CD14-positive monocyte (primary cell): ENCODE results near the gene RAPGEF2. TPM values are rescaled to one million over a fixed set of nuclear protein-coding genes. Genes with fewer than 3 reads are reported as not detected.

ENCODE experiments used
- DNase-seq, 3 donors: peaks; one replicate each; pipeline ENCODE4 v3.0.0-alpha.2; 2011 to 2022
- H2AFZ ChIP-seq: 2 replicates; pipeline ENCODE4 v1.6.0; 2012; ENCODE audit warnings: mild to moderate bottlenecking, low read depth, low read length, inconsistent platforms; ENCODE audit not compliant: insufficient read depth, poor library complexity, severe bottlenecking
- H3K27ac ChIP-seq, 2 donors: 1 replicate in 1 of 2; 2 replicates in 1 of 2; pipeline ENCODE4 v1.5.1; 2012 to 2013; ENCODE audit warnings: low read length in 2 of 2, control low read depth in 1 of 2, inconsistent platforms in 1 of 2, low read depth in 1 of 2, mild to moderate bottlenecking in 1 of 2
- H3K27me3 ChIP-seq, 2 donors: one replicate each; pipeline versions ENCODE4 v1.6.0 to v1.6.1; 2011 to 2013; ENCODE audit warnings: low read length in 2 of 2; ENCODE audit not compliant: control insufficient read depth in 2 of 2, insufficient read depth in 2 of 2
- H3K36me3 ChIP-seq, 2 donors: replicated peaks in 1 of 2; 1 replicate in 1 of 2; 2 replicates in 1 of 2; pipeline versions ENCODE4 v1.5.1 to v1.6.1; 2012 to 2013; ENCODE audit warnings: low read length in 2 of 2, control low read depth in 1 of 2, inconsistent platforms in 1 of 2, mild to moderate bottlenecking in 1 of 2; ENCODE audit not compliant: insufficient read depth in 2 of 2, control insufficient read depth in 1 of 2
- H3K4me1 ChIP-seq, 2 donors: 1 replicate in 1 of 2; 2 replicates in 1 of 2; pipeline versions ENCODE4 v1.5.1 to v1.6.1; 2012 to 2013; ENCODE audit warnings: low read length in 2 of 2, control low read depth in 1 of 2, inconsistent platforms in 1 of 2, mild to moderate bottlenecking in 1 of 2, moderate library complexity in 1 of 2; ENCODE audit not compliant: insufficient read depth in 2 of 2, control insufficient read depth in 1 of 2
- H3K4me2 ChIP-seq: replicated peaks from 2 replicates; pipeline ENCODE3; 2012; ENCODE audit warnings: low read length, moderate library complexity, mild to moderate bottlenecking; ENCODE audit not compliant: poor library complexity, severe bottlenecking; ENCODE audit errors: extremely low read depth
- H3K4me3 ChIP-seq, 3 experiments: fragments of 200-600 bp in 1 of 3; sonication (generic) in 1 of 3; replicated peaks in 1 of 3; 1 replicate in 2 of 3; 2 replicates in 1 of 3; pipeline ENCODE4 v1.5.1; 2011 to 2013; ENCODE audit warnings: low read length in 3 of 3, mild to moderate bottlenecking in 3 of 3, control low read depth in 2 of 3, low read depth in 2 of 3, inconsistent platforms in 1 of 3, moderate library complexity in 1 of 3
- H3K79me2 ChIP-seq: 2 replicates; pipeline ENCODE4 v1.6.0; 2012; ENCODE audit warnings: mild to moderate bottlenecking, control low read depth, inconsistent platforms, low read length, moderate library complexity; ENCODE audit not compliant: insufficient read depth
- H3K9ac ChIP-seq: 2 replicates; pipeline ENCODE4 v1.6.0; 2017; ENCODE audit warnings: low read length, mild to moderate bottlenecking; ENCODE audit not compliant: insufficient read depth, poor library complexity, severe bottlenecking
- H3K9me3 ChIP-seq, 2 donors: replicated peaks in 1 of 2; 1 replicate in 1 of 2; 2 replicates in 1 of 2; pipeline versions ENCODE4 v1.5.1 to v1.6.1; 2012 to 2013; ENCODE audit warnings: low read length in 2 of 2, control low read depth in 1 of 2; ENCODE audit not compliant: control insufficient read depth in 1 of 2, insufficient read depth in 1 of 2
- H4K20me1 ChIP-seq: 2 replicates; pipeline ENCODE4 v1.6.0; 2012; ENCODE audit warnings: mild to moderate bottlenecking, low read length, control low read depth, moderate library complexity; ENCODE audit not compliant: insufficient read depth
- H3K27ac Mint-ChIP-seq, 7 donors: one replicate each; pipeline ENCODE4 v1.8.0; 2020; ENCODE audit warnings: mild to moderate bottlenecking in 7 of 7, mixed read lengths in 7 of 7, moderate library complexity in 6 of 7, inconsistent platforms in 2 of 7
- H3K27me3 Mint-ChIP-seq, 3 donors: one replicate each; pipeline ENCODE4 v1.8.0; 2021 to 2022; ENCODE audit warnings: low read depth in 3 of 3, mild to moderate bottlenecking in 3 of 3, mixed read lengths in 3 of 3, moderate library complexity in 3 of 3, inconsistent platforms in 1 of 3
- H3K36me3 Mint-ChIP-seq, 2 donors: one replicate each; pipeline ENCODE4 v1.8.0; 2020; ENCODE audit warnings: mixed read lengths in 2 of 2, inconsistent platforms in 1 of 2, mild to moderate bottlenecking in 1 of 2
- H3K4me1 Mint-ChIP-seq: one replicate; pipeline ENCODE4 v1.8.0; 2020; ENCODE audit warnings: mild to moderate bottlenecking, mixed read lengths
- H3K4me3 Mint-ChIP-seq, 2 donors: one replicate each; pipeline ENCODE4 v1.8.0; 2020; ENCODE audit warnings: mild to moderate bottlenecking in 2 of 2, mixed read lengths in 2 of 2, moderate library complexity in 1 of 2
- H3K9me3 Mint-ChIP-seq, 7 donors: one replicate each; pipeline ENCODE4 v1.8.0; 2020 to 2022; ENCODE audit warnings: mixed read lengths in 7 of 7, mild to moderate bottlenecking in 6 of 7, moderate library complexity in 6 of 7, inconsistent platforms in 2 of 7
- CTCF ChIP-seq: fragments of 200-600 bp; IDR thresholded peaks from one replicate; pipeline ENCODE4 v1.8.0; 2022; ENCODE audit warnings: antibody characterized with exemption, mild to moderate bottlenecking
- WGBS: methylation state at CpG from one replicate; pipeline ENCODE4 v1.1.5; 2013; ENCODE audit warnings: missing lambda C conversion rate; ENCODE audit not compliant: insufficient coverage; 5-methylcytosine and 5-hydroxymethylcytosine counted together
- intact Hi-C, 2 donors: fragments of 100-400 bp; cut with micrococcal nuclease; formaldehyde crosslinking; loops; one replicate each; pipeline versions ENCODE4 v1.15.0 to v1.15.1; 2023
- polyA plus RNA-seq, 3 donors: library from polyadenylated mRNA; depleted of rRNA in 1 of 3; unstranded in 2 of 3; stranded (reverse) in 1 of 3; fragments of 300-500 nt in 2 of 3; fragments of >200 nt in 1 of 3; fragmentation: Illumina TruSeq in 2 of 3; gene quantifications; 1 replicate in 2 of 3; 2 replicates in 1 of 3; pipeline ENCODE4 v1.2.3, GENCODE V29; 2012 to 2021

Gene RAPGEF2
- polyA plus RNA-seq, 3 donors, result 1.5 to 29.8 (median 2.0) TPM

GRCh38 chr4:159199826-159200225, 96.9 kb downstream of the RAPGEF2 start:
- H3K4me3 ChIP-seq, result no peak overlapping the region
- H3K36me3 Mint-ChIP-seq, result peaks cover 5 to 12% of the 10 kb centered on the region in 2 donors
- H3K9me3 Mint-ChIP-seq, result no peaks in the 10 kb centered on the region
- H3K36me3 ChIP-seq, result no peaks in the 10 kb centered on the region
- TF ChIP-seq CTCF, result no peak
- H3K9ac ChIP-seq, result no peak overlapping the region
- DNase-seq, result no peak
- no peak overlapping the region for H3K4me3 Mint-ChIP-seq
- H2AFZ ChIP-seq, result no peak overlapping the region
- H4K20me1 ChIP-seq, result peaks cover 25% of the 10 kb centered on the region
- H3K27ac ChIP-seq, result no peak overlapping the region
- no peaks in the 10 kb centered on the region for H3K9me3 ChIP-seq
- peaks cover 27% of the 10 kb centered on the region for H3K4me1 Mint-ChIP-seq
- H3K27ac Mint-ChIP-seq, result no peak overlapping the region
- H3K4me2 ChIP-seq, result no peak overlapping the region
- intact Hi-C loops, result loop anchor here (5.0 to 10.0 kb wide), 3 partner anchors 343 to 475 kb away; partner anchors contain the start of gene PPID (in 1 of the 2)
- H3K4me1 ChIP-seq, result peaks cover 6% of the 10 kb centered on the region in 2 donors
- no CpG with 5 or more reads among the region's 1 CpG for WGBS
- H3K79me2 ChIP-seq, result peaks cover 3% of the 10 kb centered on the region
- peaks cover 0 to 2% (median 0%) of the 10 kb centered on the region in 3 donors for H3K27me3 Mint-ChIP-seq
- no peaks in the 10 kb centered on the region for H3K27me3 ChIP-seq

GRCh38 chr4:159201168-159201567, 98.3 kb downstream of the RAPGEF2 start:
- Mint-ChIP-seq H3K9me3 (peaks cover 2 to 8% (median 5%) of the 10 kb centered on the region in 7 donors), H3K4me1 (peaks cover 35% of the 10 kb centered on the region), H3K27ac (no peak overlapping the region), H3K36me3 (peaks cover 0 to 9% of the 10 kb centered on the region in 2 donors), H3K27me3 (peaks cover 0 to 2% (median 0%) of the 10 kb centered on the region in 3 donors), H3K4me3 (no peak overlapping the region)
- no peak overlapping the region for H3K27ac ChIP-seq
- WGBS, result 97% methylated on average over 3 of the region's 6 CpGs
- H3K9ac ChIP-seq, result no peak overlapping the region
- H3K4me3 ChIP-seq, result no peak overlapping the region
- H3K4me1 ChIP-seq, result peaks cover 7 to 8% of the 10 kb centered on the region in 2 donors
- intact Hi-C loops, result loop anchor here (5.0 to 10.0 kb wide), 3 partner anchors 344 to 476 kb away; partner anchors contain the start of gene PPID (in 1 of the 2)
- TF ChIP-seq CTCF, result no peak
- H3K27me3 ChIP-seq, result no peaks in the 10 kb centered on the region
- no peak overlapping the region for H2AFZ ChIP-seq
- H3K79me2 ChIP-seq, result peaks cover 3% of the 10 kb centered on the region
- H3K4me2 ChIP-seq, result no peak overlapping the region
- DNase-seq, result no peak
- H3K36me3 ChIP-seq, result no peaks in the 10 kb centered on the region
- H4K20me1 ChIP-seq, result peaks cover 25% of the 10 kb centered on the region
- peaks cover 0 to 6% of the 10 kb centered on the region in 2 donors for H3K9me3 ChIP-seq
